OCI-LY1 (cell line): ENCODE measurements around the gene ATG7.

Source experiments
- H2AFZ ChIP-seq: fragments of 200-600 bp; sonication (generic), shearing (Covaris generic); 2 replicates; pipeline ENCODE4 v1.6.0; 2014; ENCODE audit warnings: antibody characterized with exemption, mild to moderate bottlenecking, low read length
- H3F3A ChIP-seq: fragments of 200-600 bp; sonication (generic), shearing (Covaris generic); 2 replicates; pipeline ENCODE4 v1.6.0; 2014; ENCODE audit warnings: mild to moderate bottlenecking, antibody characterized with exemption, low read length, moderate library complexity; ENCODE audit not compliant: insufficient read depth
- H3K27ac ChIP-seq: fragments of 200-600 bp; sonication (generic); 2 replicates; pipeline ENCODE4 v1.5.1; 2014; ENCODE audit warnings: low read length, mixed run types, mild to moderate bottlenecking, low read depth; ENCODE audit not compliant: poor library complexity, severe bottlenecking
- H3K27me3 ChIP-seq: fragments of 200-600 bp; sonication (generic); 2 replicates; pipeline ENCODE4 v1.6.0; 2014; ENCODE audit warnings: antibody characterized with exemption, mild to moderate bottlenecking, low read length, moderate library complexity; ENCODE audit not compliant: insufficient read depth
- H3K36me3 ChIP-seq: fragments of 200-600 bp; sonication (generic); 2 replicates; pipeline ENCODE4 v1.6.1; 2014; ENCODE audit warnings: mild to moderate bottlenecking, antibody characterized with exemption, low read length, moderate library complexity, mixed read lengths; ENCODE audit not compliant: insufficient read depth
- H3K4me1 ChIP-seq: fragments of 200-600 bp; sonication (generic); 2 replicates; pipeline ENCODE4 v1.5.1; 2014; ENCODE audit warnings: mild to moderate bottlenecking, low read length, moderate library complexity; ENCODE audit not compliant: insufficient read depth, severe bottlenecking
- H3K4me2 ChIP-seq: fragments of 200-600 bp; sonication (generic), shearing (Covaris generic); 2 replicates; pipeline ENCODE4 v1.6.1; 2014; ENCODE audit warnings: low read length
- H3K4me3 ChIP-seq: fragments of 200-600 bp; sonication (generic); 2 replicates; pipeline ENCODE4 v1.5.1; 2014; ENCODE audit warnings: low read length, low read depth, mild to moderate bottlenecking, mixed read lengths; ENCODE audit not compliant: poor library complexity, severe bottlenecking
- H3K79me2 ChIP-seq: fragments of 200-600 bp; shearing (Covaris generic); 2 replicates; pipeline ENCODE4 v1.6.1; 2016; ENCODE audit warnings: mixed run types, low read length, mixed read lengths; ENCODE audit not compliant: insufficient read depth
- H3K9ac ChIP-seq: fragments of 200-600 bp; sonication (generic), shearing (Covaris generic); 2 replicates; pipeline ENCODE4 v1.6.1; 2014; ENCODE audit warnings: mild to moderate bottlenecking, low read length, mixed read lengths
- H3K9me2 ChIP-seq: fragments of 200-600 bp; sonication (generic), shearing (Covaris generic); 2 replicates; pipeline ENCODE4 v1.6.1; 2014; ENCODE audit warnings: low read depth, mild to moderate bottlenecking, low read length, mixed read lengths
- H3K9me3 ChIP-seq: fragments of 200-600 bp; shearing (Covaris generic); 2 replicates; pipeline ENCODE4 v1.6.1; 2014; ENCODE audit warnings: low read length, mixed read lengths
- H4K20me1 ChIP-seq: fragments of 200-600 bp; sonication (generic), shearing (Covaris generic); 2 replicates; pipeline ENCODE4 v1.6.0; 2016; ENCODE audit warnings: mild to moderate bottlenecking, low read length; ENCODE audit not compliant: insufficient read depth
- CTCF ChIP-seq: fragments of 200-600 bp; sonication (generic), shearing (Covaris generic); IDR thresholded peaks from 2 replicates; pipeline ENCODE4 v1.5.1; 2017; ENCODE audit warnings: mild to moderate bottlenecking, antibody characterized with exemption, low read length, moderate library complexity, mixed read lengths
- EZH2 ChIP-seq: fragments of 200-600 bp; sonication (generic), shearing (Covaris generic); IDR thresholded peaks from 2 replicates; pipeline ENCODE4 v1.8.0; 2017; ENCODE audit warnings: borderline replicate concordance, mixed run types, mild to moderate bottlenecking, antibody characterized with exemption, low read length, moderate library complexity, mixed read lengths

The ATG7 gene

GRCh38 chr3:11420066-11420465 lies 147.9 kb downstream of the ATG7 start:
- no peak overlapping the region for H2AFZ ChIP-seq
- no peak overlapping the region for H3K4me3 ChIP-seq
- no peaks in the 10 kb centered on the region for H4K20me1 ChIP-seq
- H3K27me3 ChIP-seq: no peaks in the 10 kb centered on the region
- no peak overlapping the region for H3K9ac ChIP-seq
- H3K9me3 ChIP-seq: no peaks in the 10 kb centered on the region
- H3K79me2 ChIP-seq: no peaks in the 10 kb centered on the region
- no peaks in the 10 kb centered on the region for H3F3A ChIP-seq
- no peak overlapping the region for H3K4me2 ChIP-seq
- H3K36me3 ChIP-seq: no peaks in the 10 kb centered on the region
- no peaks in the 10 kb centered on the region for H3K9me2 ChIP-seq
- H3K4me1 ChIP-seq: no peaks in the 10 kb centered on the region
- H3K27ac ChIP-seq: no peak overlapping the region
- TF ChIP-seq CTCF: no peak
- TF ChIP-seq EZH2: no peak

GRCh38 chr3:11422291-11422690 lies 150.1 kb downstream of the ATG7 start:
- no peak overlapping the region for H2AFZ ChIP-seq
- no peak overlapping the region for H3K4me3 ChIP-seq
- H3K4me1 ChIP-seq: no peaks in the 10 kb centered on the region
- peaks cover 7% of the 10 kb centered on the region for H3K36me3 ChIP-seq
- H3K9me3 ChIP-seq: no peaks in the 10 kb centered on the region
- no peaks in the 10 kb centered on the region for H3F3A ChIP-seq
- no peaks in the 10 kb centered on the region for H3K79me2 ChIP-seq
- TF ChIP-seq EZH2: no peak
- TF ChIP-seq CTCF: no peak
- no peaks in the 10 kb centered on the region for H4K20me1 ChIP-seq
- H3K9ac ChIP-seq: no peak overlapping the region
- no peaks in the 10 kb centered on the region for H3K9me2 ChIP-seq
- H3K27me3 ChIP-seq: no peaks in the 10 kb centered on the region
- no peak overlapping the region for H3K4me2 ChIP-seq
- no peak overlapping the region for H3K27ac ChIP-seq

GRCh38 chr3:11423868-11424267 lies 151.7 kb downstream of the ATG7 start:
- no peak overlapping the region for H2AFZ ChIP-seq
- H3K36me3 ChIP-seq: peaks cover 18% of the 10 kb centered on the region
- H4K20me1 ChIP-seq: no peaks in the 10 kb centered on the region
- H3K9me2 ChIP-seq: no peaks in the 10 kb centered on the region
- H3K27me3 ChIP-seq: no peaks in the 10 kb centered on the region
- no peaks in the 10 kb centered on the region for H3K79me2 ChIP-seq
- H3K27ac ChIP-seq: no peak overlapping the region
- no peak overlapping the region for H3K4me3 ChIP-seq
- H3K4me2 ChIP-seq: no peak overlapping the region
- no peak overlapping the region for H3K9ac ChIP-seq
- no peaks in the 10 kb centered on the region for H3K9me3 ChIP-seq
- TF ChIP-seq EZH2: no peak
- TF ChIP-seq CTCF: no peak
- H3K4me1 ChIP-seq: no peaks in the 10 kb centered on the region
- H3F3A ChIP-seq: no peaks in the 10 kb centered on the region
